HG03280 (cell line): ENCODE measurements around the gene TSHZ1.
"Not testable (repeated sequence)": the region's sequence is repeated elsewhere in the genome, so short reads cannot be mapped to it uniquely, and the experiment has no call there.

ENCODE experiments used
- ATAC-seq: cut with Tn5 transposase; IDR thresholded peaks from one replicate; pipeline ENCODE4 v1.9.1; 2021; ENCODE audit warnings: mild to moderate bottlenecking, moderate library complexity; ENCODE audit not compliant: unreplicated experiment

The TSHZ1 gene

GRCh38 chr18:75179819-75180600, 30.6 kb upstream of the TSHZ1 start:
- no peak for ATAC-seq

DNA sequence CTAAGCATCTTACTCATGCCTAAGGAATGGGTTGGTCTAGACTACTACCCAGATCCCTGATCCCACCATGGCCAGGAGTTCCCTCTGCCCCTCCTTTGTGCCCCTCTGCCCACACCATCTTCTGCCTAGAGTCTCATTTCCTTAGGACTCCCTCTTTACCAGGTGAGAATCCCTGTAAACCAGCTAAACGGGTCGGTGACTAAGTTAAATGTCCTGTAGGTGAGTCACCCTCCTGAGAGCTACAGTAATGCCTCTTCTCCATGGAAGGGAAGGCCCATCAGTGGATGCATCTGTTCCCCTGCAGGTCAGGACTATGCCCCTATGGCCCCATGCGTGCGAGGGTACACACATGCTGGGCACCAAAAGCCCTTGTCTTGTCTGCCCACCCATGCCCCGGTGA, 27.1 kb upstream of the TSHZ1 start:
- no peak for ATAC-seq

DNA sequence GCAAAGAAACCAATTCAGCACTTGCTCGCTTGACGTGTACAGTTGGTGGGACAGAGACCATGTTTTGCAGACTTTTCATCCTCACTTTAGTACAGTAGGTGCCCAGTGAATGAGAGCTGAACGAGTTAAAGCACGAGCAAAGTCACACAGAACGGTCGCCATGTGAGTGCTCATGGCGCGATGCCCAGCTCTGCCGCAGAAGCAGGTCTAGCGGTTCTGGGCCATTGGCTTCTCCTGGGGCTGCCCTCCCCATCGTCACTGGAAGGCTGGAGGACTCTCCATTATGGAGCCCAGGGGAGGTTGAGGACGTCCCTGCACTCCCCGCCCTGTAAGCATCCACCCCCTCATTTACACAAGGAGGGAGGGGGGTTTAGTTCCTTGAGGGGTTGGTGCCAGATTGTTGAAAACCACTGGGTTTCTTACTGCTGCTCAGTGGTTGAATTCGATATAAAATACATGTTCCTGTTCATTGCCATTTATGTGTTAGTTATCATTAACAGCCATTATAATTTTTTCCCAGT, 26.6 kb upstream of the TSHZ1 start:
- no peak for ATAC-seq

DNA sequence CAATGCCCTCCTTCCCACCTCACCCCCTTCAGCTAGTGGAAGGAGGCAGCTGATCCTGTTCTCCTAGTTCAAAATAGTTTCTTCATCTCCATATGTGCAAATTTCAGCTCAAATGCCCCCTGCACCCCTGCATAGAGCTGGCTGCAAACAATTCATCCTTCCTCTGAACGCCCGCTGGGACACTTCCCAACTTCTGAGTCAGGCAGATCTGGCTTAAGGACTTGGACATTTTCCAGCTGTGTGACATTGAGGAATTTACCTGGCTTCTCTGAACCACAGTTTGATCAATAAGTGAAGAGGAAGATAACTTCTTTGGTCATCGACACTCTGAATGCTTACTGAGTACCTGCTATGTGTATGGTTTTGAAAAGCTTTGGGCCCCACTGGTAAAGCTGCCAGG, 25.1 kb upstream of the TSHZ1 start:
- no peak for ATAC-seq

DNA sequence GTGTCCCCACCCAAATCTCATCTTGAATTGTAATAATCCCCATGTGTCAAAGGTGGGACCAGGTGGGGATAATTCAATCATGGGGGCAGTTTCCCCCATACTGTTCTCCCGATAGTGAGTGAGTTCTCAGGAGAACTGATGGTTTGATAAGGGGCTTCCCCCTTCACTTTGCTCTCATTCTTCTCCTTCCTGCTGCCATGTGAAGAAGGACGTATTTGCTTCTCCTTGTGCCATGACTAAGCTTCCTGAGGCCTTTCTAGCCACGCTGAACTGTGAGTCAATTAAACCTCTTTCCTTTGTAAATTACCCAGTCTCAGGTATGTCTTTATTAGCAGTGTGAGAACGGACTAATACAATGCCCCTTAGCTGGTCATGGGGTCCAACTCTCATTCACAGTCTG, 22.9 kb upstream of the TSHZ1 start:
- not testable (repeated sequence) for ATAC-seq

DNA sequence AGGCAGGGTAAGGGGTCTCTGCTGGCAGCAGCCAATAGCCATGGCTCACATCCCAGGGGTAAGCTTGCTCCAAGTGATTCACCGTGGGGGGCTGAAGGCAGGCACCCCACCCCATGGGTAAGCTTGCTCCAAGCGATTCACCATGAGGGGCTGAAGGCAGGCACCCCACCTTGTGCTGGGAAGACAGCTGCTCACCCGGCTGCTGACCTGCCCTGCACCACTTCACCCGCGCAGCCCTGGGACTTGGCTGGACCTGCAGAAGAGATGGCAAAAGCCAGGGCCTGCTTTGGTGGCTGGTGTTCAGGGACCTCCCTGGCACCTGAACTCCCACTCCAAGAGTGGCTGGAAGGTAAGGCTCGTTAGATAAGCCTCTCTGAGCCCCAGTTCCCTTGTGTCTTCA, 20.9 kb upstream of the TSHZ1 start:
- no peak for ATAC-seq

- no peak for ATAC-seq
These were observed 17.7 kb upstream of the TSHZ1 start for GRCh38 chr18:75192899-75193298.

DNA sequence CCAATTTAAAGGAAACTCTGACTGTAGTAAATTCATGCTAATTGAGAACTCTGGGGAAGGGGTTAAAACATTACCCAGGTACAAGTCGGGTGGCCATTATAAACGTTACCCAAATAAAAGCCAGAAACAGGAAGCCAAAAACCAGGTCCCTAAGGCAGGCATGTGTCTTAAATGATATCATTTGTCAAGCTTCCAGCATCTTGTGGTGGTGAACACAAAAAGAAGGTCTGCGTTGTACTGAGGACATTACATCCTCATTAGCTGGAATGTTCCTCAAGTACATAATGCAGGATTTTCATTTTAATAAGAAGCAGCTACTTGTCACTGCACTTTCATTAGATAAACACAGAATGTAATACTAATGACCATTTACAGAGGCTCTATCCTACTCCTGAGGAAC, 12.6 kb upstream of the TSHZ1 start:
- ATAC-seq = no peak

DNA sequence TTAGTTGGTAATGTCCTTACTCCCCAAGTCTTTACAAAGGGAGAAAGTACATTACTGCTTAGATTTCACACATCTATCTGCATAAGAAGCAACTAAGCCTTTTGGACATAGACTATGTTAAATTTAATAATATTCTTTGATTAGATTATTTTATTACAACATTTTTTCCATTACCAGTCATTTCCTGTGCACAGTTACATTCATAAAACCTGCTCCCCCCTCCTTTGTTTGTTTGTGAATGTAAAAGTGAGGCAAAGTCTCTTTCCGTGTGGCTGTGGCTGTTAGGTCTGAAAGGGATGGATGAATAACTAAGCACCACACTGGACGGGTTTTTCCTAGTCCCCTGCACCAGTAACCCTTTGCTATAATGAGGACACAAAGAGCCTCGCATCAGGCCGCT, 11.3 kb upstream of the TSHZ1 start:
- ATAC-seq = no peak

DNA sequence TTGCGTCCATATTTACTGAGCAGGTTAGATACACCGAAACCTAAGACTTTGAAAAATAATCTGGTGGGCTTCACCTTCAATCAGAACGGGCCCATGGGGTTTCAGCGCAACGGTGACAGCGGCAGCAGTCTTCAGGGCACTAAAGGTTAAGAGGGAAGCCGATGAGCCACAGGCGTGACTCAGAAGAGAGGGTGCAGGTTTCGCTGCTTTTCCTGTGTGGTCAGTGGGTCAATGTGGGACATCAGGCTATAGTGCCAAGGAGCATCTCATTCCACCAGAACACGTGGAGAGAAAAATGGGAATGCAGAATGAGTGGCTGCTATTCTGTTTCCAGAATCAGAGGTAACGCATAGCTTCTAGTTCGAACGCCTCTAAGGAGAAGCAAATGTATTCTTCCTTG, 10.5 kb upstream of the TSHZ1 start:
- no peak for ATAC-seq

DNA sequence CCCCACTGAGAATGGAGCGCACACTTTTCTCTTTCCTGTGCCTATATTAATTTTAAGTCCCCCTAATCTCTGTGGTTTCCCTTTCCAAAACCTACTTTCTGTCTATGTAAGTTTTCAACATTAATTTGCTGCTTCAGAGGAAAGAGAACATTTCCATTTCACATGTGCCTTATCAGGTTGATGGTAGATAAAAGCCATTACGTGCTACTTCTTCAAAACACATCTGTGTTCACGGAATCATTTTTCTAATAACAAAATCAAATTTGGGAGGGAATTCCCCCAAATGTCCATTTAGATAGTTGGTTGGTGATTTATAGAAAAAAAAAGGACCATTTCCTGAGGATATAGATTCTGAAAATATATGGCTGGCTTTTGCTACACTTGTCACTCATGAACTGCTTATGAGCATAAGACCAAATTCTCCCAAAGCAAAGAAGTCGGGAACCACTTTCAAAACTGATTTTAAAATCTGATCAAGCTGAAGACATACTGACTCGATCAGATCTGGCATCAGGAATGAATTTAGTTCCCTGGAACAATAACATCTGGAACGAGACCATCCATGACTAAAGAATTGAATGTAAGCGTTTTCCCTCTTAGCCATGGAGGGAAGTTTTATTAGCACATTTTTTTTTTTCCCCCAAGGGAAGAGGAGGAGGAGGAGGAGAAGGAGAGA, 9.9 kb upstream of the TSHZ1 start:
- ATAC-seq = no peak

GRCh38 chr18:75201282-75202270, 9.0 kb upstream of the TSHZ1 start:
- ATAC-seq = no peak

- no peak for ATAC-seq
These were observed 7.8 kb upstream of the TSHZ1 start for GRCh38 chr18:75202696-75203365.

- no peak for ATAC-seq
These were observed 7.0 kb upstream of the TSHZ1 start for GRCh38 chr18:75203416-75204268.

GRCh38 chr18:75204269-75204731, 6.3 kb upstream of the TSHZ1 start:
- ATAC-seq = no peak

DNA sequence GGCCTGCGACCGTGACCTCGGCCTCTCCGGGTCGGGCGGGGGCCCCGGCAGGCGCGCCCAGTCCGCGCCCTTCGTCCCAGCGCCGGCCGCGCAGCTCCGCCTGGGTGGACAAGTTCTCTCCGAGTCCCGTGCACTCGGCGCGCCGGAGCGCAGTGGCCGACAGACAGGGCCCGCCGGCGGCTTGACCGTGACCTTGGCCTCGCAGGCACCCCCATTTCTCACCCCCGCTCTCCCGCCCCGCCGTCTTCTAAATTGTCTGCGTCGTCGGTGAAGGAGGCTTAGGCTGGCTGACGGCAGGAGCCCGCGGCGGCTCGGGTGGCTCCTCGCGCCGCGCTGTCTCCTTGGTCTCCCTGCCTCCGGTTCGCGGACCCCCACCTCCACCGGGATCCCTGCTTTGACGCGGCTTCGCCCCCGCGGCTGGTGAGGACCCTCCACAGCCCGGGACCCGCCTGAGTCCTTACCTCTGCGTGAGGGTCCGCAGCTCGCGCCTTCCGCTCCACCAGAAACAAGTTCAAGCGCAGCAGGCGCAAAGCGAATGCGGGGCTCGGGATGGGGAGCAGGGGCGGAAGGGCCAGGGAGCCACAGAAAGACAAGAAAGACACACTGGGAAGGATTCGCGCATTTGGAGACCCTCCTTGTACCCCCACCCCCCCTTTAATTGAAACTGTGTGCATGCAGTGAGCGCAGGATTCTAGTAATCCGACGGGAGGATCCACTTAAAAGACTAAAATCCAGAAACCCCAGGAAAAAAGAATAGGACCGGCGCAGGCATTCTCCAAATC, 5.7 kb upstream of the TSHZ1 start:
- no peak for ATAC-seq

DNA sequence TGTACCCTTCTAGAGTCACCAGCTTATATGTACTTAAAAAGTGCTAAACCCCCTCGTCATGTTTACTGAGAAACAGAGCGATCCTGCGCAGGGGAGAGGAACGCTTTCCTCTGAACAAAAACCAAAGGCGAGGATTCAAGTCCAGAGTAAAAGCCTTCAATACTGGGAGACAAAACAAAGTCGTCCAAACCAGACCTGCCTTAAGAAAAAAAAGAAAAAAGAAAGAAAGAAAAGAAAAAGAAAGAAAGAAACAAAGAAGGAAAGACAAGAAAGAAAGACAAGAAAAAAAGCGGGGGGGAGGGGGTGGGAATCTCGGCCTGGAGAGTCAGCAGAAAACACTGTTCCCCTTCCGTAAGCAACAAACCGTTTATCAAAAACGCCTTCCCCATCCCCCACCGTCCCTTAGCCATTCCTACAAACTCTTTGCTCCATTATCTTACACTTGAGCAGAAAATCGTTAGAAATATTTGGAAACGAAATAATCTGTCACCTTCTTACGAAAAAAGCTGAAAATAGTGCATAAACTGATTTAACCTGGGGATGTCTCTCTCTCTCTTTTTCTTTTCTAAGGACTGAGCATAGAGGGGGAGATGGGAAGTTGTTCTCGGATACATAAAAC, 5.0 kb upstream of the TSHZ1 start:
- no peak for ATAC-seq
